Stimulated activated naive CD8-positive, alpha-beta T cell treated with anti-CD3 and anti-CD28 coated beads, Interleukin-15, Interleukin-2, amounts not matched to agents 100 ng/mL and 50 ng/mL, for 24 hours (primary cell): ENCODE data around the gene MYO1A.
"Not testable (repeated sequence)": the region's sequence is repeated elsewhere in the genome, so short reads cannot be mapped to it uniquely, and the experiment has no call there.

ENCODE experiments used
- H3K27ac Mint-ChIP-seq: one replicate; pipeline ENCODE4 v1.8.0; 2021; ENCODE audit warnings: mild to moderate bottlenecking, mixed read lengths
- H3K27me3 Mint-ChIP-seq: one replicate; pipeline ENCODE4 v1.8.0; 2021; ENCODE audit warnings: mixed read lengths
- H3K36me3 Mint-ChIP-seq: one replicate; pipeline ENCODE4 v1.8.0; 2021; ENCODE audit warnings: low read depth, mixed read lengths
- H3K4me1 Mint-ChIP-seq: one replicate; pipeline ENCODE4 v1.8.0; 2021; ENCODE audit warnings: low read depth, mixed read lengths
- H3K4me3 Mint-ChIP-seq: one replicate; pipeline ENCODE4 v1.8.0; 2021; ENCODE audit warnings: mild to moderate bottlenecking, mixed read lengths
- H3K9me3 Mint-ChIP-seq: one replicate; pipeline ENCODE4 v1.8.0; 2021; ENCODE audit warnings: mixed read lengths

The MYO1A gene

DNA sequence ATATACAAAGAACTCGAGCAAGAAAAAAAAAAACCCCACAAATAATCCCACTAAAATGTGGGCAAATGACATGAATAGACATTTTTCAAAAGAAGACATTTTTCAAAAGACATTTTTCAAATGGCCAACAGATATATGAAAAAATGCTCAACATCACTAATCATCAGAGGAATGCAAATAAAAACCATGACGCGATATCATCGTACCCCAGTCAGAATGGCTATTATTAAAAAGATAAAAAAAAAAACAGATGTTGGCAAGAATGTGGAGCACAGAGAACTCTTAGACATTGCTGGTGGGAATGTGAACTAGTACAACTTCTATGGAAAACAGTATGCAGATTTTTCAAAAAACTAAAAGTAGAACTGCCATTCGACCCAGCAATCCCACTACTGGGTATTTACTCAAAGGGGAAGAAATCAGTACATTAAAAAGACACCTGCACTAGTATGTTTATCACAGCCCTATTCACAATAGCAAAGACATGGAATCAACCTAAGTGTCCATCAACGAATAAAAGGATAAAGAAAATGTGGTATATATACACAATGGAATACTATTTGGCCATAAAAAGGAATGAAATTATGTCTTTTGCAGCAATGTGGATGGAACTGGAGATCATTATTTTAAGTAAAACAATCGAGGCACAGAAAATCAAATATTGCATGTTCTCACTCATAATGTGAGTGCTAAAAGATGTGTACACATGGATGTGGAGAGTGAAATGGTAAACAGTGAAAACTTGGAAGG, 59.9 kb downstream of the MYO1A start:
- peaks cover 9% of the 10 kb centered on the region for H3K4me1 Mint-ChIP-seq
- H3K27me3 Mint-ChIP-seq: peaks cover 4% of the 10 kb centered on the region
- no peak overlapping the region for H3K4me3 Mint-ChIP-seq
- H3K27ac Mint-ChIP-seq: peak overlapping the region; percentile 3
- peaks cover 4% of the 10 kb centered on the region for H3K36me3 Mint-ChIP-seq
- H3K9me3 Mint-ChIP-seq: no peaks in the 10 kb centered on the region

GRCh38 chr12:56988207-56988739, 61.7 kb downstream of the MYO1A start:
- Mint-ChIP-seq H3K36me3 (no peaks in the 10 kb centered on the region), H3K4me1 (peaks cover 9% of the 10 kb centered on the region), H3K27ac (no peak overlapping the region), H3K27me3 (peaks cover 4% of the 10 kb centered on the region), H3K4me3 (no peak overlapping the region), H3K9me3 (no peaks in the 10 kb centered on the region)

- Mint-ChIP-seq H3K27me3 (peaks cover 4% of the 10 kb centered on the region), H3K27ac (no peak overlapping the region), H3K9me3 (no peaks in the 10 kb centered on the region), H3K36me3 (no peaks in the 10 kb centered on the region), H3K4me3 (no peak overlapping the region), H3K4me1 (peaks cover 9% of the 10 kb centered on the region)
Measured at GRCh38 chr12:56987551-56988053, 62.3 kb downstream of the MYO1A start.

GRCh38 chr12:56987011-56987410, 62.9 kb downstream of the MYO1A start:
- Mint-ChIP-seq H3K36me3 (no peaks in the 10 kb centered on the region), H3K4me1 (peaks cover 9% of the 10 kb centered on the region), H3K27me3 (peaks cover 4% of the 10 kb centered on the region), H3K4me3 (no peak overlapping the region), H3K9me3 (no peaks in the 10 kb centered on the region), H3K27ac (no peak overlapping the region)

GRCh38 chr12:56985714-56986113, 64.2 kb downstream of the MYO1A start:
- H3K27ac Mint-ChIP-seq, H3K4me3 Mint-ChIP-seq, H3K36me3 Mint-ChIP-seq, H3K27me3 Mint-ChIP-seq, H3K9me3 Mint-ChIP-seq, H3K4me1 Mint-ChIP-seq: not testable (repeated sequence)

GRCh38 chr12:56983386-56983785, 66.5 kb downstream of the MYO1A start:
- Mint-ChIP-seq H3K4me1 (no peaks in the 10 kb centered on the region), H3K4me3 (no peak overlapping the region), H3K36me3 (no peaks in the 10 kb centered on the region), H3K27me3 (no peaks in the 10 kb centered on the region), H3K27ac (no peak overlapping the region), H3K9me3 (no peaks in the 10 kb centered on the region)

GRCh38 chr12:56982578-56983236, 67.2 kb downstream of the MYO1A start:
- H3K4me3 Mint-ChIP-seq, H3K4me1 Mint-ChIP-seq, H3K27me3 Mint-ChIP-seq, H3K27ac Mint-ChIP-seq, H3K36me3 Mint-ChIP-seq, H3K9me3 Mint-ChIP-seq: not testable (repeated sequence)

DNA sequence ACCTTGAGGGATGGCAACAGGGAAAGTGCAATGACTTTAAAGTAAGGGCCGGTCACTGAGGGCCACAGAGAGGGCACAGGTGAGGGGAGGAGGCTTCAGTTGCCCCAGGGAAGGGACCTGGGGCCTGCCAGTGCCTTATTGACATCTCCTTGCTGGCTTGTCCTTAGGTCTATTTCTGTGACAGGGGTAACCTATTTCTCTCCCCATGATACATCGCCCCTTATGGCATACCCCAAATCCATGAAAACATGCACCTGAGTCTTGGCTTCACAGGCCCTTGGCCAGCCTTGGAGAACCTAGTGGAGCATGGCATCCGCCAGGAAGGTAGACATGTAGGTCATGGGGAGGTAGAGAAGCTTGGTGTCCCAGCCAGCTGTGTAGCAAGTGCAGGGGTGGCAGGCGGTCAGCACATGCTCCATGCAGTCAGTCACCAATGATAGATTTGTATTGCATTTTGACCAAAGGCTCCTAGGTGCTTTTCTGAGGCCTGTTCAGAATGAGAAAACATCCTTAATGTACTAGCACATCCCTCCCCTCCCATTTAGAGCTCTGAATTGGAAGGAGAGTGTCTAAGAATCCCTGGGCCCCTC, 68.9 kb downstream of the MYO1A start:
- H3K9me3 Mint-ChIP-seq: no peaks in the 10 kb centered on the region
- H3K4me1 Mint-ChIP-seq: no peaks in the 10 kb centered on the region
- no peaks in the 10 kb centered on the region for H3K36me3 Mint-ChIP-seq
- H3K27me3 Mint-ChIP-seq: no peaks in the 10 kb centered on the region
- no peak overlapping the region for H3K27ac Mint-ChIP-seq
- no peak overlapping the region for H3K4me3 Mint-ChIP-seq

DNA sequence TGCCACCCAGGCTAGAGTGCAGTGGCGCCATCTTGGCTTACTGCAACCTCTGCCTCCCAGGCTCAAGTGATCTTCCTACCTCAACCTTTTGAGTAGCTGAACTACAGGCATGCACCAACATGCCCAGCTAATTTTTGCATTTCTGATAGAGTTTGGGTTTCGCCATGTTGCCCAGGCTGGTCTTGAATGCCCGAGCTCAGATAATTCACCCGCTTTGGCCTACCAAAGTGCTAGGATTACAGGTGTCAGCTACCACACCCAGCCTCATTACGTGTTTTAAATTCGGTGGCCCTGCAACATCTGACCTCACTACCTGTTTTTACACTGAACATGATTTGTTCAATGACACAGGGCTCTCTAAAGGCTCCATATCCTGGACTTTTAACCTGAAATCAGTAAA, 69.7 kb downstream of the MYO1A start:
- no peaks in the 10 kb centered on the region for H3K36me3 Mint-ChIP-seq
- no peaks in the 10 kb centered on the region for H3K9me3 Mint-ChIP-seq
- no peaks in the 10 kb centered on the region for H3K27me3 Mint-ChIP-seq
- H3K4me1 Mint-ChIP-seq: no peaks in the 10 kb centered on the region
- no peak overlapping the region for H3K27ac Mint-ChIP-seq
- H3K4me3 Mint-ChIP-seq: no peak overlapping the region

DNA sequence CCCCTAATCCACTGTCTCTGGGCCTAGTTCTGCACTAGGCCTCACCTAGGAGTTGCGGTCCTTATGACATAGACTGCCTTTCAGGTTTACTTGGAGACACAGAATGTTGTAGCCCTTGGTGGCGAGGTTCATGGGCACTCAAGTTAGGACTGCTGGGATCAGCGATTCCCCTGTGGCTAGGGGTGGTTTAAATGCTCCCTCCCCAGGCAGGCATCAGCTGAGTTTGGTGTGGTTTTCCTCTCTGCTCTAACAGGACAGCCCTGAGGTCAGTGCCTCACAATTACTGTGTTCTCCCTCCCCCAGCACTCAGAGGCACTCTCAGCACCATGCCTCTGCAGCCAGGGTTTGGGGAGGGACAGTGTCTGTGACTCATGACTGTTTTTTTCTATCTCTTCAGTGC, 70.3 kb downstream of the MYO1A start:
- Mint-ChIP-seq H3K4me1 (no peaks in the 10 kb centered on the region), H3K36me3 (no peaks in the 10 kb centered on the region)

More for the DNA sequence above, 70.3 kb downstream of the MYO1A start:
- Mint-ChIP-seq H3K27ac (no peak overlapping the region), H3K27me3 (no peaks in the 10 kb centered on the region), H3K9me3 (no peaks in the 10 kb centered on the region), H3K4me3 (no peak overlapping the region)
